ENCODE measurements around the gene CACNG5.

The CACNG5 gene

DNA sequence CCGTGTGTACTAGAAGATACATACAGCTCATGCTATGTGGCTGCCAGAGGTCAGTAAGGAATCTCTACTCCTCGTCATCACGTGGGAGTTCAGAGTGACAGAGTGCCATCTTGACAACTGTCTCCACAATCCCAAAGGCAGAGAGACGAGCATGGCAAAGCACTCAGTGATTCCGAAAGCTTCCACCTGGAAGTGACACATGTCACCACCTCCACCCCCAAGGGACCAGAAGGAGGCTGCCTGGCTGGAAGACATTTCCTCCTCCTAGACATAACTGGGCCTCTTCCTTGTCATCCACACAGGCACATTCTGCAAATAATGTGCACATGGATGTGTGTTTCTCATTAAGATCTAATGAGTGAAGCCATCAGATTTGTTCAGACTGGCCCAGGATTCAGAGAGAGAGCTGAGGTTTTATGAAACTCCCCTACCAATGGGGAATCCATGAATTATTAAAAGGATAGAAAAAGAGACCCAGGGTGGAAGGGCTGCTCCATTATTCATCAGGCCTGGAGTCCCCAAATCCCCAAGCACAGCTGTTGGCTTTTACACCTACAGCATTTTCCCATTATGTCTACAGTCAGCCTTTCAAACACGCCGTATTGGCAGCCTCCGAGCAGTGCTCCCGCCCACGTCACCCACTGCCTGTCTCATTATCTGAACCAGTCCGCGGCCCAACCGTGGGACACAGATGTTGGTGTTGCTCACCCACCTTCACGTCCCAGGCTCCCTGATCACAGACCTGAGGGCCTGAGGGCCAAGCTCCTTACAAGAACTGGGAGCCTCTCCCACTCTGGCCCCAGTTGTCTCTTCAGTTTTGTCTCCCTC, 3.3 kb upstream of the CACNG5 start:
- no peak for DNase-seq (ENCODE audit: low read depth)
- TF ChIP-seq, protein P1, sequence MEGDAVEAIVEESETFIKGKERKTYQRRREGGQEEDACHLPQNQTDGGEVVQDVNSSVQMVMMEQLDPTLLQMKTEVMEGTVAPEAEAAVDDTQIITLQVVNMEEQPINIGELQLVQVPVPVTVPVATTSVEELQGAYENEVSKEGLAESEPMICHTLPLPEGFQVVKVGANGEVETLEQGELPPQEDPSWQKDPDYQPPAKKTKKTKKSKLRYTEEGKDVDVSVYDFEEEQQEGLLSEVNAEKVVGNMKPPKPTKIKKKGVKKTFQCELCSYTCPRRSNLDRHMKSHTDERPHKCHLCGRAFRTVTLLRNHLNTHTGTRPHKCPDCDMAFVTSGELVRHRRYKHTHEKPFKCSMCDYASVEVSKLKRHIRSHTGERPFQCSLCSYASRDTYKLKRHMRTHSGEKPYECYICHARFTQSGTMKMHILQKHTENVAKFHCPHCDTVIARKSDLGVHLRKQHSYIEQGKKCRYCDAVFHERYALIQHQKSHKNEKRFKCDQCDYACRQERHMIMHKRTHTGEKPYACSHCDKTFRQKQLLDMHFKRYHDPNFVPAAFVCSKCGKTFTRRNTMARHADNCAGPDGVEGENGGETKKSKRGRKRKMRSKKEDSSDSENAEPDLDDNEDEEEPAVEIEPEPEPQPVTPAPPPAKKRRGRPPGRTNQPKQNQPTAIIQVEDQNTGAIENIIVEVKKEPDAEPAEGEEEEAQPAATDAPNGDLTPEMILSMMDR (IDR thresholded peaks at IDR 0.05; ENCODE audit: insufficient read depth, low read depth, low read length, missing control alignments): no peak
- H3K4me3 ChIP-seq (ENCODE audit: low read depth, low read length): no peak overlapping the region

DNA sequence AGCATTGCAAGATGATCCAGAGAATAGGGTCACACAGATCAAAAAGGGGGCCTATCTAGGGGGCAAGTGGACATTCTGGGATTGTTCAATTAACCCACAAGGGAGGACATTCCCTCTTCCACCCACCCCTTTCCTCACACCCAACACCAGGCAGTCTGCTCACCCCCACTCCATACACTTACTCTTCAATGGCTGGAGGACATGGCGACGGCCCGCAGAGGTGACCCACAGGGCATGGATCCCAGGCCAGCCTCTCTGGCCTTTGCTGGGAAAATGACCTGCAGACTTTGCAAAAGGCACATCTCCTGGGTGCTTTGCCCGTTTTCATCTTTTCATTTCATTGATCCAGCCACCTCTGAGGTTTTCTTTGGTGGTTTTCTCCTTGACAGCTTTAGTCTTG, 1.7 kb upstream of the CACNG5 start:
- no peak for DNase-seq (ENCODE audit: low read depth)
- H3K4me3 ChIP-seq (ENCODE audit: low read depth, low read length): no peak overlapping the region
- TF ChIP-seq, protein P1 (IDR thresholded peaks at IDR 0.05; ENCODE audit: insufficient read depth, low read depth, low read length, missing control alignments): no peak

DNA sequence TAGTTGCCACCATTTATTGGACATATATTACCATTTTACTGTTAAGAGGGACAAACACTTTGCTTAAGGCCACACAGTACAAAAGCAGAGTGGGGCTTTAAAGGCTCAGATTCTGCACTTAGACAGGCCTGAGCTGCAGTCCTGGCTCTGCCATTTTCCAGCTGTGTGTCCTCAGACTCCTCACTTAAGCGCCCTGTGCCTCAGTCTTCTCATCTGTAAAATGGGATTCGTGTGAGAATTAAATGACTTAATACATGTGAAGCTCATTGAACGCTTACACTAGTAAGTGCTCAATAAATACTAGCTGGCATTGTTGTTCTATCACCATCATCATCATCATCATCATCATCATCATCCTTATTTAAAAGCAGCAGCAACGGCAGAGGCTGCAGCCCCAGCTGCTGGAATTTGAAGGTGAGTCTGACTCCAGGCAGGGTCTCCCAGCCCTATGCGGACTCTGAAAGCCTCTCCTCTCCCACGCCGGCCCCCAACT, 445 bp upstream of the CACNG5 start:
- TF ChIP-seq, protein P1 (IDR thresholded peaks at IDR 0.05; ENCODE audit: insufficient read depth, low read depth, low read length, missing control alignments): no peak
- DNase-seq (ENCODE audit: low read depth): no peak
- H3K4me3 ChIP-seq (ENCODE audit: low read depth, low read length): no peak overlapping the region

DNA sequence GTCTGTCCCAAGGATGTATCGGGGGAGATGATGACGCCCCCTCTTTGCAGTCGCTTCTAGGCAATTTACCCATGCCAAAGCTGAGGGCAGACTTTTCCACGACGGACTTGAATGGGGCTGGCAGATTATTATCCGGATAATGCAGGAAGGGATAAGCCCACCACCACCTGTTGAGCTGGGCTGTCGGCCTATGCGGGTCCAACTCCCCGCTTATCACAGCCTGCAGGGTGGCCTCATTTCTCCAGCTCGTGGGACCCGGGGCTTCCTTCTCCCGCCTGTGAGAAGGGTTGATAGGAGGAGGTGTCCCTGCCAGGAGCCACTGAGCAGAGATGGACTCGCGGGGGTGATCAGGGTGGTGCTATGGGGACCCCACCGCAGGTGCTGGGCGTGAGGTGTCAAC, 559 bp downstream of the CACNG5 start:
- H3K4me3 ChIP-seq (ENCODE audit: low read depth, low read length): no peak overlapping the region
- DNase-seq (ENCODE audit: low read depth): no peak
- TF ChIP-seq, protein P1 (IDR thresholded peaks at IDR 0.05; ENCODE audit: insufficient read depth, low read depth, low read length, missing control alignments): no peak

DNA sequence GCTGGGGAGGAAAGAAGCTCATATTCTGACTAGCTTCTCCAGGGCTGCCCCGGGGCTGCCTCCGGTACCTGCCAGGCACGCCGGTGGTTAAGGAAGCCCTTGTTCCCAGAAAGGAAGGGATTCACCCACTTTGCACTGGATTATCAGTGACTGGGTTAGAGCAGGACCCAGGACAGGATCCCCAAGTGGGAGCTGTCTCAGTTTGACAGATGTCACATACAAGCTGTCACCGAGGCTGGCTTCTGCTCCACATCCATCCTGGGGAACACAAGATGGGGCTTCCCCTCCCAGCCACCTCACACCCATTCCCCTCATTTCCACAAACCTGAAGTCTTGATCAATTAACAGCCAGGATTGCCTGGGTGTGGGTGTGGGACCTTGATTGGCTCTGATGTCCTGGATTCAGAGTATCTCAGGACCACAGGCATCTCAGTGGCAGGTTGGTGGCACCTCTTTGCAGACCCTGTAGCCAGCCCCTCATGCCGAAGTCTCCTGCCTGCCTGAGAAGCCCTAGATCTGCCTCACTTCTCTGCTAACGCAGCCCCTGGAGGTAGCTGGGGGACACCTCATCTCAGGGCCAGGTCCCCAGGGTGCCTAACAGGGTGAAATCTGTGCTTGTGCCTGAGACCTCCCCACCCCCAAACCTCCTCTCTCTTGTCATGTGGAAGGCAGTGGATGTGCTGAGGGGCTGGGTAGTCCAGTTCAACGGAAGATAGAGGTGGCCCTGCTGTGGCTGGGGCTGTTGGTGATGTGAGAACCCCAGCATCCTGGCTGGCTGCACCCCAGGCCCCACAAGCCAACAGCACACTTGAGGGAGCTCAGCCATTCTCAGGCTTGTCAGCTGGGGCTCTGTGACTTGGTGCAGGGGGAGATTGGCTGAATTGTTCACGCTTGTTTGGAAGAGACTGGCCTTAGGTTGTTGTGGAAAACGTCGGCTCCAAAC, 1.4 kb downstream of the CACNG5 start:
- DNase-seq (ENCODE audit: low read depth): no peak
- no peak overlapping the region for H3K4me3 ChIP-seq (ENCODE audit: low read depth, low read length)
- TF ChIP-seq, protein P1 (IDR thresholded peaks at IDR 0.05; ENCODE audit: insufficient read depth, low read depth, low read length, missing control alignments): no peak

DNA sequence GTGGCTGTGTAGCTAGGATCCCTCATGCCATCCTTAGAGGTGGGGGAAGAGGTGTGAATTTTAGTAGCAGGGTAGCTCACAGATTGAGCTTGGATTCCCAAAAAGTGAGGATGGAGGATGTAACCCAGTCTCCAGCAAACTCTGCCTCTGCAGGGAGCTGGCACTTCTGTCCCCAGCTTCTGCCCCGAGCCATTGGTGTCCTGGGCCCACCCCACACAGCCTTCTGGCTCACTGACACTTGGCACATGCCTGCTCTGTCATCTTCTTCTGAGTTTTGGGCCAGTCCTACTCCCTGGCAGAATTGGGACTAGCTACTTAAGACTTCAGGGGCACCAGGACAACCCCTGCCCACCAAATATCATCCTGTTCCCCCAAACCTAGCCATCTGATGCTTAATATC, 2.3 kb downstream of the CACNG5 start:
- TF ChIP-seq, protein P1 (IDR thresholded peaks at IDR 0.05; ENCODE audit: insufficient read depth, low read depth, low read length, missing control alignments): no peak
- DNase-seq (ENCODE audit: low read depth): no peak
- H3K4me3 ChIP-seq (ENCODE audit: low read depth, low read length): no peak overlapping the region
